ENCODE results near the gene RGS7BP. TPM values are rescaled to one million over a fixed set of nuclear protein-coding genes. Genes with fewer than 3 reads are reported as not detected.

The RGS7BP gene
- total and polyA plus RNA-seq, 10 of the 15 experiments (the other 5 are each of a cell fraction or from before 2014, with no cell fraction given): not detected

- no peaks in the 10 kb centered on the region for H3K9me3 ChIP-seq (replicated peaks; ENCODE audit: control insufficient read depth, insufficient read depth, low read length)
- FAIRE-seq (no peak), DNase-seq (ENCODE audit: low read depth, low spot score) (no peak), ATAC-seq (no peak)
- CTCF ChIA-PET: no interaction called here
- no TSS peak for BruUV-seq (replicated peaks)
- in situ Hi-C loops (cut with MboI) (no loop called here), intact Hi-C loops (cut with micrococcal nuclease; ENCODE audit: unreplicated experiment) (no loop called here)
- WGBS (ENCODE audit: insufficient coverage, insufficient replicate concordance, low lambda C conversion rate, missing lambda C conversion rate): 8% methylated on average over 1 of the region's 1 CpG
- SMC1A ChIA-PET (ENCODE audit: uncharacterized antibody, unreplicated experiment): no interaction called here
- H3K27me3 ChIP-seq (replicated peaks in 1 of 2; ENCODE audit: control insufficient read depth in 2 of 2, insufficient read depth in 2 of 2, low read length in 1 of 2): no peaks in the 10 kb centered on the region
- no peak overlapping the region for H3K4me3 ChIP-seq
- H3K27ac ChIP-seq (ENCODE audit: control insufficient read depth, insufficient read depth): no peak overlapping the region
- H2AFZ ChIP-seq (ENCODE audit: control insufficient read depth, low read depth, low read length): no peak overlapping the region
- no peaks in the 10 kb centered on the region for H4K20me1 ChIP-seq (ENCODE audit: control insufficient read depth, insufficient read depth)
- H3K4me2 ChIP-seq (ENCODE audit: control insufficient read depth, insufficient read depth): no peak overlapping the region
- no peak overlapping the region for H3K9ac ChIP-seq (ENCODE audit: control insufficient read depth, insufficient read depth, low read length)
- RAD21 ChIA-PET (ENCODE audit: unreplicated experiment): no interaction called here
- no peaks in the 10 kb centered on the region for H3K36me3 ChIP-seq (ENCODE audit: control insufficient read depth in 2 of 2, insufficient read depth in 2 of 2, low read length in 1 of 2)
- no peaks in the 10 kb centered on the region for H3K79me2 ChIP-seq (ENCODE audit: control insufficient read depth, insufficient read depth, low read length)
- H3K4me1 ChIP-seq (ENCODE audit: control insufficient read depth, insufficient read depth, low read length): no peaks in the 10 kb centered on the region
- POLR2A ChIA-PET: no interaction called here
- no peak for TF ChIP-seq ZNF207 (IDR thresholded peaks at IDR 0.05; ENCODE audit: borderline replicate concordance)
- TF ChIP-seq POLR2A (IDR thresholded peaks at IDR 0.05; ENCODE audit: low read depth, low read length): no peak
- no peak for TF ChIP-seq CHD2 (IDR thresholded peaks at IDR 0.05; ENCODE audit: borderline replicate concordance, low read depth, low read length)
- TF ChIP-seq, protein P1, sequence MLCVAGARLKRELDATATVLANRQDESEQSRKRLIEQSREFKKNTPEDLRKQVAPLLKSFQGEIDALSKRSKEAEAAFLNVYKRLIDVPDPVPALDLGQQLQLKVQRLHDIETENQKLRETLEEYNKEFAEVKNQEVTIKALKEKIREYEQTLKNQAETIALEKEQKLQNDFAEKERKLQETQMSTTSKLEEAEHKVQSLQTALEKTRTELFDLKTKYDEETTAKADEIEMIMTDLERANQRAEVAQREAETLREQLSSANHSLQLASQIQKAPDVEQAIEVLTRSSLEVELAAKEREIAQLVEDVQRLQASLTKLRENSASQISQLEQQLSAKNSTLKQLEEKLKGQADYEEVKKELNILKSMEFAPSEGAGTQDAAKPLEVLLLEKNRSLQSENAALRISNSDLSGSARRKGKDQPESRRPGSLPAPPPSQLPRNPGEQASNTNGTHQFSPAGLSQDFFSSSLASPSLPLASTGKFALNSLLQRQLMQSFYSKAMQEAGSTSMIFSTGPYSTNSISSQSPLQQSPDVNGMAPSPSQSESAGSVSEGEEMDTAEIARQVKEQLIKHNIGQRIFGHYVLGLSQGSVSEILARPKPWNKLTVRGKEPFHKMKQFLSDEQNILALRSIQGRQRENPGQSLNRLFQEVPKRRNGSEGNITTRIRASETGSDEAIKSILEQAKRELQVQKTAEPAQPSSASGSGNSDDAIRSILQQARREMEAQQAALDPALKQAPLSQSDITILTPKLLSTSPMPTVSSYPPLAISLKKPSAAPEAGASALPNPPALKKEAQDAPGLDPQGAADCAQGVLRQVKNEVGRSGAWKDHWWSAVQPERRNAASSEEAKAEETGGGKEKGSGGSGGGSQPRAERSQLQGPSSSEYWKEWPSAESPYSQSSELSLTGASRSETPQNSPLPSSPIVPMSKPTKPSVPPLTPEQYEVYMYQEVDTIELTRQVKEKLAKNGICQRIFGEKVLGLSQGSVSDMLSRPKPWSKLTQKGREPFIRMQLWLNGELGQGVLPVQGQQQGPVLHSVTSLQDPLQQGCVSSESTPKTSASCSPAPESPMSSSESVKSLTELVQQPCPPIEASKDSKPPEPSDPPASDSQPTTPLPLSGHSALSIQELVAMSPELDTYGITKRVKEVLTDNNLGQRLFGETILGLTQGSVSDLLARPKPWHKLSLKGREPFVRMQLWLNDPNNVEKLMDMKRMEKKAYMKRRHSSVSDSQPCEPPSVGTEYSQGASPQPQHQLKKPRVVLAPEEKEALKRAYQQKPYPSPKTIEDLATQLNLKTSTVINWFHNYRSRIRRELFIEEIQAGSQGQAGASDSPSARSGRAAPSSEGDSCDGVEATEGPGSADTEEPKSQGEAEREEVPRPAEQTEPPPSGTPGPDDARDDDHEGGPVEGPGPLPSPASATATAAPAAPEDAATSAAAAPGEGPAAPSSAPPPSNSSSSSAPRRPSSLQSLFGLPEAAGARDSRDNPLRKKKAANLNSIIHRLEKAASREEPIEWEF (IDR thresholded peaks at IDR 0.05; ENCODE audit: insufficient replicate concordance, low read depth, low read length): no peak
- TF ChIP-seq, protein P2, sequence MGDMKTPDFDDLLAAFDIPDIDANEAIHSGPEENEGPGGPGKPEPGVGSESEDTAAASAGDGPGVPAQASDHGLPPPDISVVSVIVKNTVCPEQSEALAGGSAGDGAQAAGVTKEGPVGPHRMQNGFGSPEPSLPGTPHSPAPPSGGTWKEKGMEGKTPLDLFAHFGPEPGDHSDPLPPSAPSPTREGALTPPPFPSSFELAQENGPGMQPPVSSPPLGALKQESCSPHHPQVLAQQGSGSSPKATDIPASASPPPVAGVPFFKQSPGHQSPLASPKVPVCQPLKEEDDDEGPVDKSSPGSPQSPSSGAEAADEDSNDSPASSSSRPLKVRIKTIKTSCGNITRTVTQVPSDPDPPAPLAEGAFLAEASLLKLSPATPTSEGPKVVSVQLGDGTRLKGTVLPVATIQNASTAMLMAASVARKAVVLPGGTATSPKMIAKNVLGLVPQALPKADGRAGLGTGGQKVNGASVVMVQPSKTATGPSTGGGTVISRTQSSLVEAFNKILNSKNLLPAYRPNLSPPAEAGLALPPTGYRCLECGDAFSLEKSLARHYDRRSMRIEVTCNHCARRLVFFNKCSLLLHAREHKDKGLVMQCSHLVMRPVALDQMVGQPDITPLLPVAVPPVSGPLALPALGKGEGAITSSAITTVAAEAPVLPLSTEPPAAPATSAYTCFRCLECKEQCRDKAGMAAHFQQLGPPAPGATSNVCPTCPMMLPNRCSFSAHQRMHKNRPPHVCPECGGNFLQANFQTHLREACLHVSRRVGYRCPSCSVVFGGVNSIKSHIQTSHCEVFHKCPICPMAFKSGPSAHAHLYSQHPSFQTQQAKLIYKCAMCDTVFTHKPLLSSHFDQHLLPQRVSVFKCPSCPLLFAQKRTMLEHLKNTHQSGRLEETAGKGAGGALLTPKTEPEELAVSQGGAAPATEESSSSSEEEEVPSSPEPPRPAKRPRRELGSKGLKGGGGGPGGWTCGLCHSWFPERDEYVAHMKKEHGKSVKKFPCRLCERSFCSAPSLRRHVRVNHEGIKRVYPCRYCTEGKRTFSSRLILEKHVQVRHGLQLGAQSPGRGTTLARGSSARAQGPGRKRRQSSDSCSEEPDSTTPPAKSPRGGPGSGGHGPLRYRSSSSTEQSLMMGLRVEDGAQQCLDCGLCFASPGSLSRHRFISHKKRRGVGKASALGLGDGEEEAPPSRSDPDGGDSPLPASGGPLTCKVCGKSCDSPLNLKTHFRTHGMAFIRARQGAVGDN (IDR thresholded peaks at IDR 0.05): no peak
- TF ChIP-seq, protein P3, sequence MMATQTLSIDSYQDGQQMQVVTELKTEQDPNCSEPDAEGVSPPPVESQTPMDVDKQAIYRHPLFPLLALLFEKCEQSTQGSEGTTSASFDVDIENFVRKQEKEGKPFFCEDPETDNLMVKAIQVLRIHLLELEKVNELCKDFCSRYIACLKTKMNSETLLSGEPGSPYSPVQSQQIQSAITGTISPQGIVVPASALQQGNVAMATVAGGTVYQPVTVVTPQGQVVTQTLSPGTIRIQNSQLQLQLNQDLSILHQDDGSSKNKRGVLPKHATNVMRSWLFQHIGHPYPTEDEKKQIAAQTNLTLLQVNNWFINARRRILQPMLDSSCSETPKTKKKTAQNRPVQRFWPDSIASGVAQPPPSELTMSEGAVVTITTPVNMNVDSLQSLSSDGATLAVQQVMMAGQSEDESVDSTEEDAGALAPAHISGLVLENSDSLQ (IDR thresholded peaks at IDR 0.05): no peak
- no peak for TF ChIP-seq ZNF592 (IDR thresholded peaks at IDR 0.05)
- TF ChIP-seq WRNIP1 (IDR thresholded peaks at IDR 0.05; ENCODE audit: borderline replicate concordance, low read depth, low read length): no peak
- no peak for TF ChIP-seq FOXK2 (IDR thresholded peaks at IDR 0.05)
- TF ChIP-seq EED (IDR thresholded peaks at IDR 0.05; ENCODE audit: low read depth): no peak
Measured at GRCh38 chr5:64569858-64570257, 64.0 kb downstream of the RGS7BP start.
